ENCODE results near the gene STK11.
"Not testable (repeated sequence)": the region's sequence is repeated elsewhere in the genome, so short reads cannot be mapped to it uniquely, and the experiment has no call there.

STK11 gene

GRCh38 chr19:1238369-1239303 lies 33.1 kb downstream of the STK11 start:
- DNase-seq (ENCODE audit: low read depth): no peak

- no peak for DNase-seq (ENCODE audit: low read depth)
Observed at GRCh38 chr19:1239420-1239795, 33.8 kb downstream of the STK11 start.

GRCh38 chr19:1239796-1240737 lies 34.5 kb downstream of the STK11 start:
- peak; percentile 81 for DNase-seq (ENCODE audit: low read depth)

GRCh38 chr19:1240925-1241324 lies 35.3 kb downstream of the STK11 start:
- DNase-seq (ENCODE audit: low read depth): no peak

- DNase-seq (ENCODE audit: low read depth): peak; percentile 86
Observed at GRCh38 chr19:1241417-1242095, 36.0 kb downstream of the STK11 start, which contains the start of gene ATP5F1D. ATP5F1D (plus strand) TSS chr19:1241751; CDS start chr19:1241851, 100 bp downstream.

- peak; percentile 86 for DNase-seq (ENCODE audit: low read depth)
Observed at GRCh38 chr19:1243768-1244692, 38.5 kb downstream of the STK11 start.

GRCh38 chr19:1244693-1245451 lies 39.3 kb downstream of the STK11 start:
- no peak for DNase-seq (ENCODE audit: low read depth)

GRCh38 chr19:1245494-1246264 lies 40.1 kb downstream of the STK11 start:
- DNase-seq (ENCODE audit: low read depth): no peak

- not testable (repeated sequence) for DNase-seq (ENCODE audit: low read depth)
Observed at GRCh38 chr19:1246265-1247087, 40.9 kb downstream of the STK11 start.

- DNase-seq (ENCODE audit: low read depth): no peak
Observed at GRCh38 chr19:1247748-1248138, 42.2 kb downstream of the STK11 start.

- peak; percentile 59 for DNase-seq (ENCODE audit: low read depth)
Observed at GRCh38 chr19:1248139-1248785, 42.7 kb downstream of the STK11 start, which contains the start of gene MIDN. MIDN (plus strand) TSS chr19:1248583; CDS start chr19:1250297, 1,714 bp downstream.

GRCh38 chr19:1248786-1249297 lies 43.3 kb downstream of the STK11 start:
- DNase-seq (ENCODE audit: low read depth): peak; percentile 81

- DNase-seq (ENCODE audit: low read depth): peak; percentile 86
Observed at GRCh38 chr19:1249298-1249989, 43.9 kb downstream of the STK11 start.

GRCh38 chr19:1249990-1250436 lies 44.4 kb downstream of the STK11 start:
- DNase-seq (ENCODE audit: low read depth): no peak

- peak; percentile 48 for DNase-seq (ENCODE audit: low read depth)
Observed at GRCh38 chr19:1250437-1251260, 45.1 kb downstream of the STK11 start.

Data from activated T-cell treated with anti-CD3 and anti-CD28 coated beads for 1 hour (primary cell).